ENCODE data around the gene UBASH3B. TPM values are rescaled to one million over a fixed set of nuclear protein-coding genes. Genes with fewer than 3 reads are reported as not detected.

UBASH3B gene
- total RNA-seq, 1 experiment from 2014 or later: 8.0 TPM

DNA sequence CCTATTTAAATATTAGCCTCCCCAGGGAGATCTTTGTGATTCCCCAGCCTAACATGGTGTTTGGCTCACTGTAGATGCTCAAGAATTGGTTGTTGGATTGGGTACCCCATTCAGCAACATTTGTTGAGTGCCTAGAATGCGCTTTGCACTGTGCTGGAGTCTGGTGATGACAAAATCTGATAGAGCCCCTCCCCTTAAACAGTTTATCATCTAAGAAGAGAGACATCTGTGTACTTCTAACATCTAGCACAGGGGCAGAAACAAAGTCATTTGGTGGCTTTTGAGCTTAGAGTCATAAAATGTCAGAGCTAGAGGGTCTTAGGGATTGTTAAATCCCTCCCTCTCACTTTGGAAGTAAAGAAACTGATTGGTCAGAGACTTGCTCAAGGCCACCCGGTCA is 73.0 kb downstream of the UBASH3B start:
- Histone ChIP-seq H3K27ac (ENCODE audit: insufficient read length, low read depth, low read length) (no peak overlapping the region), H3K79me2 (ENCODE audit: insufficient read depth, low read length) (no peaks in the 10 kb centered on the region), H2BK5ac (ENCODE audit: insufficient read length, low read length) (no peak overlapping the region), H3K79me1 (ENCODE audit: insufficient read depth, low read depth, low read length, poor library complexity, severe bottlenecking) (no peaks in the 10 kb centered on the region), H3K4ac (ENCODE audit: low read depth, low read length) (no peak overlapping the region), H4K5ac (ENCODE audit: insufficient read length, low read depth, low read length) (no peak overlapping the region), H4K91ac (ENCODE audit: insufficient read length, low read depth, low read length) (no peak overlapping the region), H3K4me2 (ENCODE audit: insufficient read depth, insufficient read length, low read length) (no peak overlapping the region), H3K27me3 (ENCODE audit: insufficient read depth, low read length) (no peaks in the 10 kb centered on the region), H2BK120ac (ENCODE audit: low read depth, low read length, poor library complexity, severe bottlenecking) (no peak overlapping the region), H4K20me1 (ENCODE audit: control insufficient read depth, insufficient read depth, insufficient read length) (no peaks in the 10 kb centered on the region), H2BK15ac (ENCODE audit: low read depth, low read length) (no peak overlapping the region), H3K56ac (ENCODE audit: insufficient read length, low read depth, low read length) (no peak overlapping the region), H2AK5ac (ENCODE audit: insufficient read length, low read length) (no peak overlapping the region), H3K9me3 (ENCODE audit: control insufficient read depth, low read depth, low read length) (no peaks in the 10 kb centered on the region), H2BK20ac (ENCODE audit: low read depth, low read length, poor library complexity, severe bottlenecking) (no peak overlapping the region), H3K14ac (ENCODE audit: insufficient read depth, low read length) (no peak overlapping the region), H3T11ph (ENCODE audit: low read length) (no peak overlapping the region), H2BK12ac (ENCODE audit: insufficient read length, low read depth, low read length) (no peak overlapping the region), H3K9ac (ENCODE audit: extremely low read depth, insufficient read length, low read length) (no peak overlapping the region), H2AFZ (ENCODE audit: low read length) (no peak overlapping the region), H3K4me1 (ENCODE audit: insufficient read depth, low read length) (peaks cover 9% of the 10 kb centered on the region), H3K23ac (ENCODE audit: insufficient read length, low read depth, low read length) (no peak overlapping the region), H4K8ac (replicated peaks; ENCODE audit: insufficient read length, low read depth, low read length) (no peak overlapping the region), H3K23me2 (ENCODE audit: insufficient read length, low read depth, low read length, poor library complexity, severe bottlenecking) (no peaks in the 10 kb centered on the region), H3K18ac (ENCODE audit: insufficient read length, low read depth, low read length) (no peak overlapping the region)
- DNase-seq: no peak
- Mint-ChIP-seq H3K27ac (no peak overlapping the region), H3K36me3 (ENCODE audit: insufficient read depth in 1 of 3, low read depth in 3 of 3) (no peaks in the 10 kb centered on the region), H3K27me3 (ENCODE audit: low read depth) (no peaks in the 10 kb centered on the region), H3K4me1 (peaks cover 20 to 21% of the 10 kb centered on the region in 2 experiments), H3K9me3 (no peaks in the 10 kb centered on the region), H3K4me3 (no peak overlapping the region)
- TF ChIP-seq, protein P1, sequence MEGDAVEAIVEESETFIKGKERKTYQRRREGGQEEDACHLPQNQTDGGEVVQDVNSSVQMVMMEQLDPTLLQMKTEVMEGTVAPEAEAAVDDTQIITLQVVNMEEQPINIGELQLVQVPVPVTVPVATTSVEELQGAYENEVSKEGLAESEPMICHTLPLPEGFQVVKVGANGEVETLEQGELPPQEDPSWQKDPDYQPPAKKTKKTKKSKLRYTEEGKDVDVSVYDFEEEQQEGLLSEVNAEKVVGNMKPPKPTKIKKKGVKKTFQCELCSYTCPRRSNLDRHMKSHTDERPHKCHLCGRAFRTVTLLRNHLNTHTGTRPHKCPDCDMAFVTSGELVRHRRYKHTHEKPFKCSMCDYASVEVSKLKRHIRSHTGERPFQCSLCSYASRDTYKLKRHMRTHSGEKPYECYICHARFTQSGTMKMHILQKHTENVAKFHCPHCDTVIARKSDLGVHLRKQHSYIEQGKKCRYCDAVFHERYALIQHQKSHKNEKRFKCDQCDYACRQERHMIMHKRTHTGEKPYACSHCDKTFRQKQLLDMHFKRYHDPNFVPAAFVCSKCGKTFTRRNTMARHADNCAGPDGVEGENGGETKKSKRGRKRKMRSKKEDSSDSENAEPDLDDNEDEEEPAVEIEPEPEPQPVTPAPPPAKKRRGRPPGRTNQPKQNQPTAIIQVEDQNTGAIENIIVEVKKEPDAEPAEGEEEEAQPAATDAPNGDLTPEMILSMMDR (conservative IDR thresholded peaks at IDR 0.05): no peak
- WGBS (ENCODE audit: extremely low coverage, insufficient read length, low lambda C conversion rate): no CpG with 5 or more reads among the region's 2 CpGs
